SK-N-SH treated with all-trans-retinoic acid at 6 μM for 48 hours (cell line): ENCODE results near the gene RGS6.

Source experiments
- ATAC-seq: fragments of 200-7000 bp; cut with Tn5 transposase; 3 replicates; pipeline ENCODE4 v1.9.1; 2020; ENCODE audit warnings: mild to moderate bottlenecking, moderate library complexity
- ARNTL ChIP-seq: fragments of 450-650 bp; formaldehyde crosslinking; IDR thresholded peaks from 2 replicates; pipeline ENCODE4 v1.5.0; 2020; ENCODE audit warnings: low read depth, mild to moderate bottlenecking, moderate library complexity, borderline replicate concordance
- CREB5 ChIP-seq: fragments of 250-450 bp; sonication (Bioruptor Pico); IDR thresholded peaks from 2 replicates; pipeline ENCODE4 v1.5.1; 2020; ENCODE audit warnings: low read depth, mild to moderate bottlenecking, moderate library complexity
- ESRRG ChIP-seq: fragments of 250-450 bp; sonication (Bioruptor Pico); IDR thresholded peaks from 2 replicates; pipeline ENCODE4 v1.6.1; 2021; ENCODE audit warnings: mild to moderate bottlenecking
- GLIS3 ChIP-seq: fragments of 250-450 bp; sonication (Bioruptor Pico); IDR thresholded peaks from 2 replicates; pipeline ENCODE4 v1.5.0; 2020; ENCODE audit warnings: mild to moderate bottlenecking, moderate library complexity
- ISL1 ChIP-seq: fragments of 250-450 bp; sonication (Bioruptor Pico); IDR thresholded peaks from 2 replicates; pipeline ENCODE4 v2.1.2; 2022; ENCODE audit warnings: mild to moderate bottlenecking, moderate library complexity
- OSR1 ChIP-seq: fragments of 250-450 bp; sonication (Bioruptor Pico); IDR thresholded peaks from 2 replicates; pipeline ENCODE4 v1.8.0; 2022; ENCODE audit warnings: moderate library complexity, mild to moderate bottlenecking, inconsistent platforms
- PATZ1 ChIP-seq: fragments of 250-450 bp; sonication (Bioruptor Pico); IDR thresholded peaks from 2 replicates; pipeline ENCODE4 v1.8.0; 2020; ENCODE audit warnings: mild to moderate bottlenecking, moderate library complexity, borderline replicate concordance
- POU6F1 ChIP-seq: fragments of 250-450 bp; sonication (Bioruptor Pico); IDR thresholded peaks from 2 replicates; pipeline ENCODE4 v1.8.0; 2021; ENCODE audit warnings: low read depth, mild to moderate bottlenecking, moderate library complexity, borderline replicate concordance
- PPARA ChIP-seq: fragments of 250-450 bp; sonication (Bioruptor Pico); IDR thresholded peaks from 2 replicates; pipeline ENCODE4 v1.5.0; 2020; ENCODE audit warnings: mild to moderate bottlenecking, borderline replicate concordance
- RARB ChIP-seq: fragments of 250-450 bp; sonication (Bioruptor Pico); IDR thresholded peaks from 2 replicates; pipeline ENCODE4 v1.8.0; 2021; ENCODE audit warnings: mild to moderate bottlenecking, moderate library complexity
- SNAI2 ChIP-seq: fragments of 250-450 bp; sonication (Bioruptor Pico); IDR thresholded peaks from 2 replicates; pipeline ENCODE4 v1.5.0; 2020; ENCODE audit warnings: mild to moderate bottlenecking, moderate library complexity
- TCF4 ChIP-seq: fragments of 250-450 bp; sonication (Bioruptor Pico); IDR thresholded peaks from 2 replicates; pipeline ENCODE4 v1.8.0; 2021; ENCODE audit warnings: mild to moderate bottlenecking, moderate library complexity, borderline replicate concordance
- TOX ChIP-seq: fragments of 250-450 bp; sonication (Bioruptor Pico); IDR thresholded peaks from 2 replicates; pipeline ENCODE4 v1.8.0; 2021; ENCODE audit warnings: mild to moderate bottlenecking, moderate library complexity, borderline replicate concordance
- TSHZ2 ChIP-seq: fragments of 250-450 bp; sonication (Bioruptor Pico); IDR thresholded peaks from 2 replicates; pipeline ENCODE4 v1.5.0; 2020; ENCODE audit warnings: mild to moderate bottlenecking, moderate library complexity
- ZC3H10 ChIP-seq: fragments of 250-450 bp; sonication (Bioruptor Pico); IDR thresholded peaks from 2 replicates; pipeline ENCODE4 v1.5.1; 2021; ENCODE audit warnings: mild to moderate bottlenecking, moderate library complexity
- ZFP3 ChIP-seq: fragments of 250-450 bp; sonication (Bioruptor Pico); IDR thresholded peaks from 2 replicates; pipeline ENCODE4 v1.5.0; 2020; ENCODE audit warnings: mild to moderate bottlenecking, moderate library complexity
- ZFP30 ChIP-seq: fragments of 450-650 bp; formaldehyde crosslinking; IDR thresholded peaks from 2 replicates; pipeline ENCODE4 v1.5.0; 2022; ENCODE audit warnings: mild to moderate bottlenecking, moderate library complexity
- ZNF565 ChIP-seq: fragments of 450-650 bp; formaldehyde crosslinking; conservative IDR thresholded peaks from 2 replicates; pipeline ENCODE4 v1.5.0; 2020; ENCODE audit warnings: low read depth, mild to moderate bottlenecking, moderate library complexity
- TF ChIP-seq, protein P1 (sequence below): fragments of 250-450 bp; sonication (Bioruptor Pico); IDR thresholded peaks from 2 replicates; pipeline ENCODE4 v1.5.1; 2021; ENCODE audit warnings: mild to moderate bottlenecking, moderate library complexity

RGS6 gene

GRCh38 chr14:72094844-72095582, 162.8 kb downstream of the RGS6 start:
- TF ChIP-seq ESRRG (CRISPR knock-in tag) (no peak), ZFP30 (CRISPR knock-in tag) (no peak), PPARA (CRISPR knock-in tag) (no peak), ZNF565 (CRISPR knock-in tag) (no peak), RARB (no peak), GLIS3 (CRISPR knock-in tag) (no peak), ZFP3 (CRISPR knock-in tag) (no peak), SNAI2 (CRISPR knock-in tag) (no peak), POU6F1 (CRISPR knock-in tag) (no peak)
- TF ChIP-seq, protein P1, sequence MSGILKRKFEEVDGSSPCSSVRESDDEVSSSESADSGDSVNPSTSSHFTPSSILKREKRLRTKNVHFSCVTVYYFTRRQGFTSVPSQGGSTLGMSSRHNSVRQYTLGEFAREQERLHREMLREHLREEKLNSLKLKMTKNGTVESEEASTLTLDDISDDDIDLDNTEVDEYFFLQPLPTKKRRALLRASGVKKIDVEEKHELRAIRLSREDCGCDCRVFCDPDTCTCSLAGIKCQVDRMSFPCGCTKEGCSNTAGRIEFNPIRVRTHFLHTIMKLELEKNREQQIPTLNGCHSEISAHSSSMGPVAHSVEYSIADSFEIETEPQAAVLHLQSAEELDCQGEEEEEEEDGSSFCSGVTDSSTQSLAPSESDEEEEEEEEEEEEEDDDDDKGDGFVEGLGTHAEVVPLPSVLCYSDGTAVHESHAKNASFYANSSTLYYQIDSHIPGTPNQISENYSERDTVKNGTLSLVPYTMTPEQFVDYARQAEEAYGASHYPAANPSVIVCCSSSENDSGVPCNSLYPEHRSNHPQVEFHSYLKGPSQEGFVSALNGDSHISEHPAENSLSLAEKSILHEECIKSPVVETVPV (CRISPR knock-in tag): no peak
- no peak for ATAC-seq

DNA sequence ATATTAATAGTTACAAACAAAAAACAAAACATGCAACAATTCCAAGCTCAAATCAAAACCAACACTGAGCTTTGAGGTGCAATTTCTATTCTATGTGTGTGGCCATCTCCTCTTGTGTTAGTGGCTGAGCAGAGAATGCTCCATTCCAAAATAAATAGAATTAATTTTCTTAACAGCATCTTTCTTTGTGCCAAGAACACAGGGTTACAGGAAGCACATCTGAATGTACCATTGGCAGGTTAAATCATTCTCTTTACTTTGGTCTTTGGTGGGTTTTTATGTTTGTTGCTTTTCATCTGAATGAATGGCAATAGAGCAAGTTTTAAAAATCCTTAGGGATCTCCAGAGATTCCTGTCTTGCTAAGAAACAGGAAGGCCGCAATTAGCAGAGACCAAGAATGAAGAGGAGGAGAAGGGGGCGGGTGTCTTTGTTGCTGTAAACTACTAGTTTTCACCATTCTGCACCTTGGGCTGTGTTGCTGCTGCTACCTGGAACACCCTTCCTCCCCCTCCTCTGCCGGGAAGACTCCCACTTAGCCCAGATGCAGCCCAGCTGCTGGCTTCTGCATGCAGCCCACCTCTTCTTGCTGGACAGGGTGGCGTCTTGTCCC, 165.0 kb downstream of the RGS6 start:
- no peak for TF ChIP-seq RARB
- no peak for TF ChIP-seq ISL1 (CRISPR knock-in tag)
- no peak for TF ChIP-seq GLIS3 (CRISPR knock-in tag)
- TF ChIP-seq, all 23 proteins: peak for 0
- no peak for ATAC-seq

GRCh38 chr14:72098210-72098609, 166.0 kb downstream of the RGS6 start:
- ATAC-seq: no peak
- TF ChIP-seq ZNF565 (CRISPR knock-in tag) (no peak), SNAI2 (CRISPR knock-in tag) (no peak), GLIS3 (CRISPR knock-in tag) (no peak), ESRRG (CRISPR knock-in tag) (no peak), PATZ1 (CRISPR knock-in tag) (no peak), ZC3H10 (CRISPR knock-in tag) (no peak), POU6F1 (CRISPR knock-in tag) (no peak), TOX (CRISPR knock-in tag) (no peak), ZFP3 (CRISPR knock-in tag) (no peak), CREB5 (CRISPR knock-in tag) (no peak), ARNTL (CRISPR knock-in tag) (no peak)

DNA sequence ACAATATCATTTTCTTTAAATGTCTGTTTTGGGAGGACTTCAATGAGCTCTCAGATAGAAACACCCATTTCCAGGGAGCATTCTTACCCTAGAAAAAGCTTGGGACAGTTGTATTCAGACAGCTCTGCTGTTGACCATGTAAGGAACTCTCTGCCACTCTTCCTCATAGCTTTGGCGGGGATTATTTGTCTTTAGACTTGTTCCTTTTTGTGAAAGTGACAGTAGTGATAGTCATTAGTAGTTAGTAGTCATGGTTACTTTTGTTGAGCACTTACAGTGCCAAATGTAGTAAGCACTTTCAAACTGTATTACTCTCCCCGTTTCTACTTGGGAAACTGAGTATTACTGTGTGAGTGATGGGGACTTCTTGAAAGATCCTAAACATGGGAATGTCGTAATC, 167.3 kb downstream of the RGS6 start:
- no peak for ATAC-seq
- TF ChIP-seq PATZ1 (CRISPR knock-in tag) (no peak), TSHZ2 (CRISPR knock-in tag) (no peak), TCF4 (no peak), CREB5 (CRISPR knock-in tag) (no peak), ZNF565 (CRISPR knock-in tag) (no peak), ZC3H10 (CRISPR knock-in tag) (no peak), OSR1 (CRISPR knock-in tag) (no peak), SNAI2 (CRISPR knock-in tag) (no peak)
